COLO668 (cell line): Measurements from ENCODE around the gene MZT2A.
"Not testable (repeated sequence)": the region's sequence is repeated elsewhere in the genome, so short reads cannot be mapped to it uniquely, and the experiment has no call there.

ENCODE experiments used
- DNase-seq: peaks from one replicate; lab custom pipeline; 2025; ENCODE audit not compliant: unreplicated experiment; lab: John Stamatoyannopoulos, UW

The MZT2A gene

GRCh38 chr2:131470944-131471343 is 21.3 kb downstream of the MZT2A start:
- not testable (repeated sequence) for DNase-seq

DNA sequence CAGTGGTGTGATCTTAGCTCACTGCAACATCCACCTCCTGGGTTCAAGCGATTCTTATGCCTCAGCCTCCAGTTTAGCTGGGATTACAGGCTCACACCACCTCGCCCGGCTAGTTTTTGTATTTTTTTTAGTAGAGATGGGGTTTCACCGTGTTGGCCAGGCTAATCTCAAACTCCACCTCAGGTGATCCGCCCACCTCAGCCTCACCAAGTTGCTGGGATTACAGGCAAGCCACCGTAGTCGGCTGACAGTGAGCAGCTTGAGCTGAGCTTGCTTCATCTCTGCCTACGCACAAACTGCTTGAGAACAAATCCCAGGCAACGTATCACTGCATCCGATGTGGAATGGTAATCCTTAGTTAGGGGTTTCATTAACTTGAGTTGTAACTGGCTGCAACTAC is 24.5 kb downstream of the MZT2A start:
- not testable (repeated sequence) for DNase-seq

- not testable (repeated sequence) for DNase-seq
Observed at GRCh38 chr2:131454914-131455313, 37.3 kb downstream of the MZT2A start.

DNA sequence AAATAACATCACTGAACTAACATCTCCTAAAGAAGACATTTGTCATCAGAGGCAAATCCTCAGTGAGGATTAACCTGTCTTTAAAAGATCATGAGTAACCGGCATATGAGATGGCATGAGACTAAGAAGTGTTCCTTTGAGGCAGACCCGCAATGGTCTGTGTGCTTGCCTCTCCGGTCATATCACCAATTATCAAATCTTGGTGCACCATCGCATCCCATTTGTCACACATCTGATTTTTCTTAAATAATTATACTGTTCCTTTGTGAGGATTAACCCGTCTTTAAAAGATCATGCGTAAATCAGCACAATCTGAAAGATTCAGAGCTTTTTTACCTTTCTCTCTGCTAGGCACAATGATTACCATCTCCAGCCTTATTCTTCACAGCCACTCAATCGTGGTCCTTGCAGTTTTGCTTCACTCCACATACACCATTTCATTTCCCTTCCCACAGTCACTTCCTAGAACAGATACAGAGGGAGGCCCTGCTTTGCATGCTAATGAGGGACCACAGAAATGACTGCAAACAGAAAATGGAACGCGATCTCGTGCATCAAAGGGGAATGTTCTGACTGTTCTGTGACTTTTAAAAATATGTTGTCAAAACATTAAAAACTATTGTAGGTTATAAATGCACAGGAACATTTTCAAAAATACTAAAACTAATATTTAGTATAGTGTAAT is 40.8 kb downstream of the MZT2A start:
- not testable (repeated sequence) for DNase-seq

DNA sequence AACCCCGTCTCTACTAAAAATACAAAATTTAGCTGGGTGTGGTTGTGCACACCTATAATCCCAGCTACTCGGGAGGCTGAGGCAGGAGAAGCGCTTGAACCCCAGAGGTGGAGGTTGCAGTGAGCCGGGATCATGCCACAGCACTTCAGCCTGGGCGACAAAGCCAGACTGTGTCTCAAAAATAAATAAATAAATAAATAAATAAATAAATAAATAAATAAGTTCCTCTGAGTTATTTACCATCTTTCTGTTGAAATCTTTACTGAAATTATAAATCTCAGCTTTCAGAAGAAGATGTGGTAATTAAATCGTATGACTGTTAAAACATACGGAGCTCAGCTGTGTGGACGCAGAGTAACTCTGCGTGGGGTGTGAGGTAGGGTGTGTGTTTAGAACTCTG is 44.2 kb downstream of the MZT2A start:
- not testable (repeated sequence) for DNase-seq

GRCh38 chr2:131445896-131446295 is 46.3 kb downstream of the MZT2A start:
- no peak for DNase-seq

GRCh38 chr2:131445515-131445797 is 46.7 kb downstream of the MZT2A start:
- not testable (repeated sequence) for DNase-seq

GRCh38 chr2:131444736-131445514 is 47.3 kb downstream of the MZT2A start:
- DNase-seq, result not testable (repeated sequence)

GRCh38 chr2:131440742-131441468 is 51.3 kb downstream of the MZT2A start:
- DNase-seq, result not testable (repeated sequence)
